Tibial nerve (tissue), 4 donors: ENCODE measurements around the gene DNAH5.

Experiments
- EP300 ChIP-seq, 2 donors: sonication (generic); formaldehyde crosslinking; IDR thresholded peaks; one replicate each; pipeline ENCODE4 v1.6.1; 2017; ENCODE audit warnings: antibody characterized with exemption in 2 of 2, mild to moderate bottlenecking in 1 of 2
- POLR2A ChIP-seq, 2 donors: fragments of 450-650 bp; IDR thresholded peaks; one replicate each; pipeline ENCODE4 v1.6.1; 2017; ENCODE audit warnings: antibody characterized with exemption in 2 of 2, mild to moderate bottlenecking in 2 of 2, moderate library complexity in 2 of 2
- TF ChIP-seq, protein P1 (sequence below), 5 experiments: fragments of 200-600 bp in 3 of 5; fragments of 450-650 bp in 2 of 5; sonication (generic) in 3 of 5; IDR thresholded peaks; one replicate each; pipeline ENCODE4 v1.5.1; 2016 to 2019; ENCODE audit warnings: antibody characterized with exemption in 5 of 5, mild to moderate bottlenecking in 3 of 5, moderate library complexity in 2 of 5

DNA sequence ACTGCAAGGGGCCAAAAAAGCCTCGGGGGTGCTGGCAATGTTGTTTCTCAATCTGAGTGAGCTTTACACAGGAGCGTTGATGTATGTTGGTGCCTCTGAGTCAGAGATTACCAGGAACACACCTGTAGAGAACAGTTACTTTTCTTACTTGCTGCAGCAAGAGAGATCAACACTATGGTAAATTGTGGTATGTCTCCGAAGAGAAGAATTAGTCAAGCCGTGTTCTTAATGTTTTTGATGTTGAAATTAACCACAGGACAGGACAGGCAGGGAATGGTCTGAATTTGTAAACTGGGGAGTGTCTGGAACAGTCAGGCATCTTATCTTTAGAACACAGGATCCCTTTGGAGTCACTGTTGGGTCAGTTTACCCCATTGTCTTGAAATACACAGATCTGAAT is 285.7 kb downstream of the DNAH5 start:
- TF ChIP-seq, protein P1, sequence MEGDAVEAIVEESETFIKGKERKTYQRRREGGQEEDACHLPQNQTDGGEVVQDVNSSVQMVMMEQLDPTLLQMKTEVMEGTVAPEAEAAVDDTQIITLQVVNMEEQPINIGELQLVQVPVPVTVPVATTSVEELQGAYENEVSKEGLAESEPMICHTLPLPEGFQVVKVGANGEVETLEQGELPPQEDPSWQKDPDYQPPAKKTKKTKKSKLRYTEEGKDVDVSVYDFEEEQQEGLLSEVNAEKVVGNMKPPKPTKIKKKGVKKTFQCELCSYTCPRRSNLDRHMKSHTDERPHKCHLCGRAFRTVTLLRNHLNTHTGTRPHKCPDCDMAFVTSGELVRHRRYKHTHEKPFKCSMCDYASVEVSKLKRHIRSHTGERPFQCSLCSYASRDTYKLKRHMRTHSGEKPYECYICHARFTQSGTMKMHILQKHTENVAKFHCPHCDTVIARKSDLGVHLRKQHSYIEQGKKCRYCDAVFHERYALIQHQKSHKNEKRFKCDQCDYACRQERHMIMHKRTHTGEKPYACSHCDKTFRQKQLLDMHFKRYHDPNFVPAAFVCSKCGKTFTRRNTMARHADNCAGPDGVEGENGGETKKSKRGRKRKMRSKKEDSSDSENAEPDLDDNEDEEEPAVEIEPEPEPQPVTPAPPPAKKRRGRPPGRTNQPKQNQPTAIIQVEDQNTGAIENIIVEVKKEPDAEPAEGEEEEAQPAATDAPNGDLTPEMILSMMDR (IDR thresholded peaks at IDR 0.05): no peak
- no peak for TF ChIP-seq POLR2A (IDR thresholded peaks at IDR 0.05)
- no peak for TF ChIP-seq EP300 (IDR thresholded peaks at IDR 0.05)
